ENCODE results near the gene RNF8.
"Not testable (repeated sequence)": the region's sequence is repeated elsewhere in the genome, so short reads cannot be mapped to it uniquely, and the experiment has no call there.

RNF8 gene

DNA sequence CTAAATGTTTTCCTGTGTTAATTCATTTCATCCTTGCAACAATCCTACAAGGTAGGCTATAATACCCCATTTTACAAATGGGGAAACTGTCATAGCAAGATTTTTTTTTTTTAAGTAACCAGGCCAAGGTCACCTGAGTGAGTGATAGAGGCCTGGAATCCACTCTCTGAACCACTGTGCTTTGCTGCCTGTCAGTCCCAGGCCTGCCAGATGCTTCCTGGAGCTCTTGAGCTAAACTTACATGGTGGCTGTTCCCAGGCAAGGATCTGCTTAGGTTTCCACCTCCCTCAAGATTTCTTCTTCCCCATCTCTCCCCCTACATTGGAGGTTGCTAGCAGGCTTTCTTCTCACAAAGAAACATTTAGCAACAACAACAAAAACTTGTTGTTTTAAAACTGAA, 32.7 kb upstream of the RNF8 start:
- DNase-seq (ENCODE audit: low spot score), result no peak

DNA sequence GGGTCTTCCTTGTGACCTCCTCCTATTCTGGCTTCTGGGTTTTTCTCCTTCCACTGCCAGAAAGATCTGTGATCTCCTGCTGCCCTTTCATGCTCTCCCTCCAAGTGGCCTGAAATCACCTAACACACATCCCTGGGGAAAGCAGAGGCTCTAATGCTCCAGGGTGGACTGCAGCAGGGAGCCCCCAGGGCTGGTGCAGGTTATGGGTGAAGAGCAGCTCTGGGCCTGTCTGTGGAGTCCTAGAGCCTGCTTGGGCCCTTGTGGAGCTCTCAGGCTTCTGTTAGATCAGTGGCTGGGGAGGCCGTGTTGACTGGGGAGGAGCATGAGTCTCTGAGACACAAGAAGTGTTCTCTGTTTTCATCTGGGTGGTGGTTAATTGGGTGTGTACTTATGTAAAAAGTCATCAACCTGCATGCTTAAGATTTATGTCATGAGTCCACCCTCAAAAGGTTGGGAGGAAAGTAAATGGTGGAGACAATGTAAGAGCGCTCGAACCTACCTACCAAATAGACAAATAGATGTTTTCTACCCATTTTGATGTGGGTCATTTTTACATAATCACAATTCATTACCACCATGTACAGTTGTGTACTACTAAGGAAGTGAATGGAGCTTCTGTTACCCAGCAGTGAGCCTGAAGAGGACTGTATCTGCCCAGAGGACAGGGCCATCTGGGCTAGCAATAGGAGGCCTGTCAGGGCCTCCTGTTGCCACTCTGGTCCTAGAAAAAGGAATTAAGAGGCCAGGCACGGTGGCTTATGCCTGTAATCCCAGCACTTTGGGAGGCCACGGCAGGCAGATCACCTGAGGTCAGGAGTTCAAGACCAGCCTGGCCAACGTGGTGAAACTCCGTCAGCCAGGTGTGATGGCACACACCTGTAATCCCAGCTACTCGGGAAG, 32.0 kb upstream of the RNF8 start:
- no peak for DNase-seq (ENCODE audit: low spot score)
- in situ Hi-C loops (cut with MboI; ENCODE audit: low pct_unique_long_range_greater_than_20kb, low sequenced_read_pairs, unreplicated experiment), result no loop called here
- TF ChIP-seq, protein P1, sequence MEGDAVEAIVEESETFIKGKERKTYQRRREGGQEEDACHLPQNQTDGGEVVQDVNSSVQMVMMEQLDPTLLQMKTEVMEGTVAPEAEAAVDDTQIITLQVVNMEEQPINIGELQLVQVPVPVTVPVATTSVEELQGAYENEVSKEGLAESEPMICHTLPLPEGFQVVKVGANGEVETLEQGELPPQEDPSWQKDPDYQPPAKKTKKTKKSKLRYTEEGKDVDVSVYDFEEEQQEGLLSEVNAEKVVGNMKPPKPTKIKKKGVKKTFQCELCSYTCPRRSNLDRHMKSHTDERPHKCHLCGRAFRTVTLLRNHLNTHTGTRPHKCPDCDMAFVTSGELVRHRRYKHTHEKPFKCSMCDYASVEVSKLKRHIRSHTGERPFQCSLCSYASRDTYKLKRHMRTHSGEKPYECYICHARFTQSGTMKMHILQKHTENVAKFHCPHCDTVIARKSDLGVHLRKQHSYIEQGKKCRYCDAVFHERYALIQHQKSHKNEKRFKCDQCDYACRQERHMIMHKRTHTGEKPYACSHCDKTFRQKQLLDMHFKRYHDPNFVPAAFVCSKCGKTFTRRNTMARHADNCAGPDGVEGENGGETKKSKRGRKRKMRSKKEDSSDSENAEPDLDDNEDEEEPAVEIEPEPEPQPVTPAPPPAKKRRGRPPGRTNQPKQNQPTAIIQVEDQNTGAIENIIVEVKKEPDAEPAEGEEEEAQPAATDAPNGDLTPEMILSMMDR (IDR thresholded peaks at IDR 0.05; ENCODE audit: extremely low read depth, insufficient read depth, missing control alignments), result no peak

More for the DNA sequence above, 32.7 kb upstream of the RNF8 start:
- TF ChIP-seq, protein P1 (IDR thresholded peaks at IDR 0.05; ENCODE audit: extremely low read depth, insufficient read depth, missing control alignments), result no peak
- in situ Hi-C loops (cut with MboI; ENCODE audit: low pct_unique_long_range_greater_than_20kb, low sequenced_read_pairs, unreplicated experiment), result no loop called here

DNA sequence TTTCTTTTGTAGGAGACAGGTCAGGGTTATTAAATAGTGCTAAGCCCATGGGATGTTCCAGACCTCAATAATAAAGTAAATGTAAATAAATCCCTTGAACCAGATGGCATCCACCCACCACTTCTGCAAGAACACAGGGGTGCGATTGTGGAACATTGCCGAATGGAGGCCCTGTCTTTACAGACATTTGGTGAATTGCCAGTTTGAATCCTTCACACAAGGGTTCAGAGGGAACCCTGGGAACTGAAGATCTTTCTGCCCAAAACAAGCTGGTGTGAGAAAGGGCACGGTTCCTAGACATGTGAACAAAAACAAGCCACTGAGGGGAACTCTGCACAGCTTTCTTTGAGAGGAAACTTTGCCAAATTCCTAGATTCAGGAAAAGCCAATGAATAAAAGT, 30.2 kb upstream of the RNF8 start:
- DNase-seq (ENCODE audit: low spot score), result no peak
- TF ChIP-seq, protein P1 (IDR thresholded peaks at IDR 0.05; ENCODE audit: extremely low read depth, insufficient read depth, missing control alignments), result no peak
- in situ Hi-C loops (cut with MboI; ENCODE audit: low pct_unique_long_range_greater_than_20kb, low sequenced_read_pairs, unreplicated experiment), result no loop called here

DNA sequence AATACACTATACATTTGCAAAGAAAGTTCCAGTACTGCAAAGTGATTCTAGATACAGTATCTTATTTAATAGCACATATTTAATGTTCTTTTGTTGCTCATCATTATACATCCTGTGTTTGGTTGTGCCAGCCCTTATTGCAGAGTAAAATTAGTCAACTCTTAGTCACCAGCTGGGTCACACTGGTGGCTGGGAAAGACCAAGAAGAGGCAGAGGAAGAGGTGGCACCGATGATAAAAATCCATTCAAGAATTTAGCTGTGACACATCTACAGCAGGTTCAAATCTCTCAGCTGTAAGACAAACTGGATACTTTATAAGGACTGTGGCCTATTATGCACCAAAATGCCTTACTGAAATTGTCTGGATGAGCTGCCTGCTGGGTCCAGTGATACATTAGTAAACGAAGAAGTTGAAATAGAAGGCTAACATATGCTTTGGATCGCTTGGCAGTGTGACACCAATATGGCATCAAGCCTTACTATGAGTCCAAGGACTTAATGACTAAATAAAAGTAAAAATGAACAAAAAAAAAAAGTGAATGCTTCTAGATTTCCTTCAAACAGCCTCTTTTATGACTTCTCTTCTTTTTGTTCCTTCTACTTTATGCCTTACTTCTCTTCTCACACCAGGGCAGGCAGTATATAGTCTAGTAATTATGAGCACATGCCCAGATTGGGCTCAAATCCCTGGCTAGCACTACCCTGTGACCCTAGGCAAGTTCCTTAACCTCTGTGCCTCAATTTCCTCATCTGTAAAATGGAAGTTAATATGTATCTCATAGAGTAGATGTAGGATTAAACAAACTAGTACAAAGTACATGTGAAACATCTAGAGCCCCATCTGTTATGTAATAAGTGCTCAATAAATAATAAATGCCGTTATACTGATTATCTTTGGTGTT, 29.4 kb upstream of the RNF8 start:
- no peak for DNase-seq (ENCODE audit: low spot score)
- TF ChIP-seq, protein P1 (IDR thresholded peaks at IDR 0.05; ENCODE audit: extremely low read depth, insufficient read depth, missing control alignments), result no peak
- in situ Hi-C loops (cut with MboI; ENCODE audit: low pct_unique_long_range_greater_than_20kb, low sequenced_read_pairs, unreplicated experiment), result no loop called here

DNA sequence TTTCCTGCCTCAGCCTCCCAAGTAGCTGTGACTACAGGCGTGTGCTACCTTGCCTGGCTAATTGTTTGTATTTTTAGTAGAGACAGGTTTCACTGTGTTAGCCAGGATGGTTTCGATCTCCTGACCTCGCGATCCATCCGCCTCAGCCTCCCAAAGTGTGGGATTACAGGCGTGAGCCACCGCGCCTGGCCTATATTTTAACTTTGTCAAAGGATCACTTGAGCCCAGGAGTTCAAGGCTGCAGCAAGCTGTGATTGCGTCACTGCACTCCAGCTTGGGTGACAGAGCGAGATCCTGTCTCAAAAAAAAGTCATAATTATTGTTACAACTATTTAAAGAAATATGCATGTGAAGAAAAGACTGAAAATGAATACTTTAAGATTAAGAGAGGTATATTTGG, 23.4 kb upstream of the RNF8 start:
- in situ Hi-C loops (cut with MboI; ENCODE audit: low pct_unique_long_range_greater_than_20kb, low sequenced_read_pairs, unreplicated experiment); DNase-seq (ENCODE audit: low spot score): not testable (repeated sequence)

DNA sequence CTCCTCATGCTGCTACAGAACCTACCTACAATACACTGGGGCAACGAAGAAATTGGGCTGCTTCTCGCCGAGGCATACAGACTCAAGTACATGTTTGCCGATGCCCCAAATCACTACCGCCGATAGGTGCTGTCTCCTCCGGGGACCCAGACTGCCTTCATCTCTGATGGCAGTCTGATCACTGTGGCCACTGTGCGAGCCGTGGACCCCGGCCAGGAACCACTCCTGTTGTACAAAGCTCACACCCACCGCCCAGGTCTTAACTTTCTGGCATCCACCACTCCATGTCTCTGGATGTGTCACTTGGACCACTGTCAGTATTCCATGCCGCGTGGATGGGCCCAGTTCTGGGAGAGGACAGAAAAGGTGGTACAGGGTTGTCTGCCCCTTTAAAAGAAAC, 22.7 kb upstream of the RNF8 start:
- in situ Hi-C loops (cut with MboI; ENCODE audit: low pct_unique_long_range_greater_than_20kb, low sequenced_read_pairs, unreplicated experiment), result no loop called here
- TF ChIP-seq, protein P1 (IDR thresholded peaks at IDR 0.05; ENCODE audit: extremely low read depth, insufficient read depth, missing control alignments), result no peak
- no peak for DNase-seq (ENCODE audit: low spot score)
